SU-DHL-6 (cell line): ENCODE data around the gene SPEG.

Experiments used
- CTCF ChIP-seq: fragments of 200-600 bp; sonication (generic); IDR thresholded peaks from one replicate; pipeline ENCODE4 v1.5.1; 2017; ENCODE audit warnings: antibody characterized with exemption, mild to moderate bottlenecking, low read length, moderate library complexity; ENCODE audit not compliant: insufficient read depth, poor library complexity, severe bottlenecking
- EZH2phosphoT487 ChIP-seq: fragments of 200-600 bp; sonication (generic), shearing (Covaris generic); conservative IDR thresholded peaks from 2 replicates; pipeline ENCODE4 v1.6.1; 2018; ENCODE audit warnings: mild to moderate bottlenecking, antibody characterized with exemption, low read length, moderate library complexity, mixed read lengths

DNA sequence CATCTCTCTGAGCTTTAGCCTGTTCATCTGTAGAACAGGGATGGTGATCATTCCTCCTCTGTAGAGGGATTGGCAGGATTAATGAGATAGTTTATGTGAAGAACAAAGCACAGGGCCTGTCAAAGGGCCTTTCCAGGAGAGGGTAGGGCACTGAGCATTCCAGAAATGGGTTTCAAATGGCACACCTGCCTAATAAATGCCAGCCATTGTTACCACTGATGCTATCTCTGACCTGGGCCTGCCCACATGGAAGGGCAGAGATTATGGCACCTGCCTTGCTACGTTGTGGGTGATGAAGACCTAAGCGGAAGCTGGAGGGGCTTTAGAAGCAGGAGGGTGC, 33.1 kb downstream of the SPEG start:
- TF ChIP-seq CTCF, result no peak
- TF ChIP-seq EZH2phosphoT487, result no peak
